NCI-H187 (cell line): ENCODE results near the gene SH2D5.

Experiments
- DNase-seq, 2 experiments: peaks; one replicate each; lab custom pipeline; 2025; lab: John Stamatoyannopoulos, UW

The SH2D5 gene

DNA sequence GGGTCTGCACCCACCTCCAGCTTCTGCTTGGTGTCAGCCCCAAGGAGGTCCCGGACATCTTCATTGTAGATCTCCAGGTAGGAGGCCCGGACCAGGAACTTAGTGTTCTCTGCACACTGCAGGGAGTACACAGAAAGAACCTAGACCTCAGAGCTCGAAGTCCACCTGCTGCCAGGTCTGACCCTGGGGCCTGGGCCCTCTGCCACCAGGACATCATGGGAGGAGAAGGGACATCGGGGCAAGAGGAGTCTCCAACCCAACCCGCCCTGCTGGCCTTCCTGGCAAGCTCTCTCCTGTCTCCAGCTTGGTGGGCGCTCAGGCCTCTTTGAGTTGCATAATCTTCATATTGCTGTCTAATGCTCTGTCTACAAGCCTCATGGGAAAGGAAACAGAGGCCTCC is 19.1 kb downstream of the SH2D5 start:
- no peak for DNase-seq

GRCh38 chr1:20712215-20712577 is 20.3 kb downstream of the SH2D5 start:
- DNase-seq, result no peak

- no peak for DNase-seq
Measured at GRCh38 chr1:20711285-20712214, 21.0 kb downstream of the SH2D5 start.

GRCh38 chr1:20710469-20711284 is 21.8 kb downstream of the SH2D5 start:
- DNase-seq, result no peak

DNA sequence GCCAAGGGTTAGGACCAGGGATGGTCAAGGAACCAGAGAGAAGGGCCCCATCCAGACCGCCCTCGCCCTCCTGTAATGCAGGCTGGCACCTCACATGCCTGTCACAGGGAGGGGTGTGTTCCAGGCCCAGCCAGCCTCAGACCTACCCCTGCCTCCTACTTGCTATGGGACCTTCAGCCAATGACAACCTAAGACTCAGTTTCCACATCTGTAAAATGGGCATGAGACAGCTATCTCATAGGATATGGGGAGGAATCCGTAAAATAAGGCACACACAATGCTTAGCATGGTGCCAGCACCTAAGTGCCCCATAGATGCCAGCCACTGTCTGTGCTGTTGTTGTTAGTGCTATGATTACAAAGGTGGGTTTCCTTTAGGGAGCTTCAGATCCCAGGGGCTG is 22.6 kb downstream of the SH2D5 start:
- DNase-seq, result no peak

DNA sequence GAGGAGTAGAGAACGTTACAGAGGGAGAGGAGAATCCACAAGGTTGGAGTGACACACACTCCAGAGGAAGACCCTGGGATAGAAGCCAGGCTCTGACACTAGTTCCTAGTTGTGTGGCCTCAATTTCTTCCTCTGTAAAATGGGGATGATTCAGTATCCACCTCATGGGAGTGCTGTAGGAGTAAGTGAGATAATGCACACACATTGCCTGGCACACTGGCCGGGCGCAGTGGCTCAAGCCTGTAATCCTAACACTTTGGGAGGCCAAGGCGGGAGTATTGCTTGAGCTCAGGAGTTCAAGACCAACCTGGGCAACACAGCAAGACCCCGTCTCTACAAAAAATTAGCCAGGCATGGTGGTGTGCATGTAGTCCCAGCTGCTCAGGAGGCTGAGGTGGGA is 23.6 kb downstream of the SH2D5 start:
- DNase-seq, result no peak

- no peak for DNase-seq
Measured at GRCh38 chr1:20708057-20708456, 24.4 kb downstream of the SH2D5 start.

- no peak for DNase-seq
Measured at GRCh38 chr1:20706841-20707240, 25.7 kb downstream of the SH2D5 start.

GRCh38 chr1:20705203-20705755 is 27.2 kb downstream of the SH2D5 start:
- no peak for DNase-seq

DNA sequence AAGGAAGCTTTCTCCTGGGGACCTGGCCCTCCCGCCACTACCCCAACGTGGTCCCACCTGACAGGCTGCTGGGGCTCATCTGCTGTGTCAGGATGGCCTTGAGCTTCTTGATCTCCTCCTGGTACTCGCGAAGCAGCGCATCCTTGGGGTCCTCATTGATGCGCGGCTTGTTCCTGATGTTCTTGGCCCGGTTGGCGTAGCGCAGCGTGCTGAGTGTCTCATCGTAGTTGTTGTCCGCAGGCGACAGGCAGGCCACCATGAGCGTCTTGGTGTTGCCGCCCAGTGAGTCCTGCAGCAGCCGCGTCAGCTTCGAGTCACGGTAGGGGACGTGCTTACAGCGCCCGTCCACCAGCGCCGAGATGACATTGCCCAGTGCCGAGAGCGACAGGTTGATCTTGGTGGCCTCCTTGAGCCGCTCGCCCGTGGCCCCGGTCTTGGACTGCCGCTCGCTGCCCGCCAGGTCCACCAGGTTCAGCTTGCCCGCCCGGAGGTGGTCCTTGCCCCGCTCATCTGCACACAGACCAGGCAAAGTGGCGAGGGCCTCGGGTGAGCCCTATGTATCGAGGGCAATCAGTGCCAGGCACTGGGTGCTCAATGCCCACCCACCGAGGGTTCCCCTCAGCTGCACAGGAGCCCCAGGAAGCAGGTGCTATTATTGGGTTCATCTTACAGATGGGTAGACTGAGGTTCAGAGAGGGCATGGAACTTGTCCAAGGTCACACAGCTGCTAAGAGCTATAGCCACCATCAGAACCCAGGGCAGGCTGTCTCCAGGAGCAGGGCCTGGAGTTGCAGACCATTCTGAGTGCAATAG is 27.9 kb downstream of the SH2D5 start:
- no peak for DNase-seq

DNA sequence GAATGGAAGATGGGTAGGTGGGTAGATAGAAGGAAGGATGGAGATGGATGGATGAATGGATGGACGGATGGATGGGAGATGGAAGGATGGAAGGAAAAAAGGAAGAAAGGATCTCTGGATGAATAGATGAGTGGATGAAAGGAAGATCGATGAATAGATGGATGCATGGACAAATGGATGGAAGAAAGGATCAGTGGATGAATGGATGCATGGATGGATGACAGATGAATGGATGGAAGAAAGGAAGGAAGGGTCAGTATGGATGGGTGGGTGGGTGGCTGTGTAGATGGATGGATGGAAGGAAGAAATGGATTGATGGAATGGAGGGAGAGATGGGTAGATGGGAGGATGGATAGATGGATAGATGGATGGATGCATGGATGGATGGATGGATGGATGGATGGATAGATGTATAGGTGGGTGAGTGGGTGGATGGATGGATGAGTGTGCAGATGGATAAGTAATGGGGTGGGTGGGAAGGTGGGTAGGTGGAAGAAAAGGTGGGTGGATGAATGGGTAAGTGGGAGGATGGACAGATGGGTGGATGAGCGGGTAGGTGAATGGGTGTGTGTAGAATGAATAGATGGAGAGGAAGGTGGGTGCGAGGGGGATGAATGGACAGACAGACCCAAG is 29.3 kb downstream of the SH2D5 start:
- no peak for DNase-seq

DNA sequence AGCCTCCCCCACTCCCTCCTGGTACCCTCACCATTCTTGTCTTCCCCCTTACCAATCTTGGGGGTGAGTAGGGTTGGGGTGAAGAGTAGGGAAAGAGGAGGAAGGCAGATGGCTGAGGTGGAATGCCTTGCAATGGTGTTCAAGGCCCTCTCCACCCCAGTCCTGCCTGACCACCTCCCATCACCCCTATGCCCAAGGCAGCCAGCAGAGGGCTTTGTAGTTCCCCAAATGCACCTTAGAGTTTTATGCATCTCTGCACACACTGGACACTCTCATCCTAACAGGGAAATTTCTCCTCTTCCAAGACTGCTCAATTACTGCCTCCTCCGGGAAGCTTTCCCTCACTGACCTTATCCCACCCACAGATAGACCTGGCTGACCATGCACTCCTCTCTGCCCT is 30.1 kb downstream of the SH2D5 start:
- DNase-seq, result no peak

DNA sequence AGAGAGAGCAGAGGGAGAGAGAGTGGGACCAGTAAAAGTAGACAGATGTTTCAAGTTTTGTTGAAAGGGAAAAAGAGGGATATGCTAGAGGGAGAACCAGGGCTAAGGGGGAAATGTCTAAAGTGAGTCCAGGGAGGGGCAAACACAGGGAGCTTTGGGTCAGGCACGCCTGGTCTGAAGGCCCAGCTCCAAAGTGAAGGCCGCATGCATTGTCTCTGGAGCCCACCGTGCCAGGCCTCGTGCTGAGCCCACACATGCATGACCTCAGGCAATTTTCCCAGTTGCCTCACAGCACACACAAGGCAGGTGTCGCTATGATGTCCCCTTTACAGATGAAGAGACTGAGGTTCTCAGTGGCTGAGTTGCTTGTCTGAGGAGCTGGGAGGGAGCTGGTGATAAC is 30.7 kb downstream of the SH2D5 start:
- DNase-seq, result no peak

GRCh38 chr1:20701446-20701845 is 31.1 kb downstream of the SH2D5 start:
- no peak for DNase-seq

GRCh38 chr1:20700636-20701215 is 31.8 kb downstream of the SH2D5 start:
- DNase-seq, result no peak

DNA sequence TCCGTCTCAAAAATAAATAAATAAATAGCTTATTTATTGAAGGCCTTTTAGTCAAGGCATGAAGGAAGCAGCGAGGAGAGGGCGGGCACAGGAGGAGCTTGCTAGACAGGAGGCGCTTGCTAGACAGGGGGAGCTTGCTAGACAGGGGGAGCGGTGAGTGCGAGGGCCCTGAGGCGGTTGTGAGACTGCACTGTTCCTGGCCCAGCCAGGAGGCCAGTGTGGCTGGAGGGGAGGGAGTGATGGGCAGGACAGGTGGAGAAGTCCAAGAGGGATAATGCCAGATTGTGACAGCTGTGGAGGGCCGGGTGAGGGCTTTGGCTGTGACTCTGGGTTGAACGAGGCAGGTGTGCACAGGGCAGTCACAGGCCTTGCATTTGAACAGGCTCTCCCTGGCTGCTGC is 32.9 kb downstream of the SH2D5 start:
- no peak for DNase-seq

DNA sequence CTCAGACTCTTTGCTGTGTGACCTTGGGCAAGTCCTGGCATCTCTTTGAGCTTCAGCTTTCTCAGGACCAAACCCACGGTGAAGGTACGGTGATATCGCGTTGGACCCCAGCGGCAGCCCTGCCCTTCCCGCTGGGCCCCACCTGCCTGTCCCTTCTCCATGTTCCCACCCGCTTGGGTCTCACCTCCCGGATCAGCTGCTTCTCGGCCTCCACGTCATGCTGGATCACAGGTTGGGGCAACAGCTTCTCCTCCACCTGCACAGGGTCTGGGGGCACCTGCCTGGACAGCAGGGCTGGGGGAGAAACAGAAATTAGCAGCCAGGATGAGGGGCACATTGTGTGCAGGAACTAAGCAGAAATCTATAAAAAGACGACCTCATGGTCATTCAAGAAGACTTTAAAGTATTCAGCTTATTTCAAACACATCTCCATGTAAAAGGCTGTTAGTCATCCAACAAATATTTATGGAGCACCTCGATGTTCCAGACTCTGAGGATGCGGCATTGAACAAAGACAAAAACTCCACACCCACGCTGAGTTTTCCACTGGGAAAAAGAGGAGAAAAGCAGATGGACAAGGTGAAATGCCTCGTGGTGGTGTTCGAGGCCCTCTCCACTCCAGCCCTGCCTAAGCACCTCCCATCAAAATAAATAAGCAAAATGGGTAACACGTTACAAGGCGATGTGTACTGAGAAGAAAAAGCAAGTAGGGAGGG is 34.1 kb downstream of the SH2D5 start:
- DNase-seq, result no peak

DNA sequence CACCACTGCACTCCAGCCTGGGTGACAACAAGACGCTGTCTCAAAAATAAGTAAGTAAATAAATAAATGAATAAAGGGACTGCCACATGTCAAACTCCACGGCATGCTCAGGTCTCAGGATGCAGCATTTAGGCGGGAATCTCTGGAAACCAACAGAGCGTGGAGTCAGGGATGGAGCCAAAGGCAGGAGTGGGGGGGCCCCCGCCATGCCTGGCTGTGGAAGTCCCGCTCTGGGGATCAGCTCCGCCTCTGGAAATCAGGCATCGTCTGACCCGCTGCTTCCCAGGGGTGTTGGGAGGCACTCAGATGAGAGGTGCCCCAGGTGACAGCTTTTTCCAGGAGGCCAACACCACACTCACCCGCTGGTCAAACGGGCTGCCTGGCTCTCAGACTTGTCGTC is 34.9 kb downstream of the SH2D5 start:
- DNase-seq, result no peak

DNA sequence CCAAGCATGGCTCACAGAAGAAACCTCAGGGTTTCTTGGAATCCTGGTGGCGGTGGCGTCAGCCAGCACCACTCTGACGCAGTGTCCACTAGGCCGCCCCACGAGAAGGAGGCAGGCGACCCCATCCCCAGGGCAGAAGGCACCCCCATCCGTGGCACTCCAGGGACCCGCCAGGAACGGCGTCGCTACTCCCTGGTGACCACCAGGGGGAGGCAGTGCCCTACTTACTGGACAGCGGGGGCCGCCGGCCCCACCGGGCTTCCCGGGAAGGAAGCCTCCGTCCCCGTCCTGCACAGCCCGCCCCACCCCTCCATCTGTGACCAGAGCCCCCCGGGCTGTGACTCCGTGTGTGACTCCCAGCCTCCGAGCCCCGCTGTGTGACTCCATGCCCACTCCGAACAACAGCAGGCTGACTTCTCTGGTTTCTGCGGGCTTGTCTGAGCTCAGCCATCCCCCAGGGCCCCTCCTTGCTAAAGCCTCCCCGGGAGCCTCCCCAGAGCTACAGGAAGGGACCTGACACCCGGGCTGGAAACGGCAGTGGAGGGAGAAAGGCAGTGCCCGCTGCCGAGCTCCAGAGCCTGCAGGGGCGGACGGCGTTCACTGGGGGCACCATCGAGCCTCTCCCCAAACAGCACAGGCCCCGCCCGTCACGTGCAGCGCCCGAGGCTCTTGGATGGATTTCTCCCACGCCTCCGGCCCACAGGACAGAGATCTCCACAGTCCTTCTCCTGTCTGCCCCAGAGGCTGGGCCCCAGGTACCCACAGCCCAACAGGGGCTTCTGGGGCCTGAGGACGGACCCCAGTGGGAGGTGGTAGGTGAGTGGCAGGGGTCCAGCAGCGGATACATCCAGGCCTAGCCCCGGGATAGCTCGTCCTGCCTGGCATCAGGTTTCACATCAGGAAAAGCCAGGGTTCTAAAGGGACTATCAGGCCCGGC is 35.8 kb downstream of the SH2D5 start:
- peak; percentile 61 to 64 for DNase-seq
